Colonic mucosa (tissue), 4 donors: ENCODE data around the gene TRIM32. TPM values are rescaled to one million over a fixed set of nuclear protein-coding genes. Genes with fewer than 3 reads are reported as not detected.

Source experiments
- DNase-seq: peaks from one replicate; pipeline ENCODE4 v3.0.0-alpha.2; 2020
- H3K27ac ChIP-seq: fragments of 200-600 bp; one replicate; pipeline ENCODE4 v1.8.0; 2021
- H3K27me3 ChIP-seq: fragments of 200-600 bp; one replicate; pipeline ENCODE4 v1.8.0; 2021
- H3K36me3 ChIP-seq: fragments of 200-600 bp; one replicate; pipeline ENCODE4 v1.8.0; 2021
- H3K4me1 ChIP-seq: fragments of 200-600 bp; one replicate; pipeline ENCODE4 v1.8.0; 2021; ENCODE audit warnings: mild to moderate bottlenecking
- H3K4me3 ChIP-seq: fragments of 200-600 bp; one replicate; pipeline ENCODE4 v1.8.0; 2021
- H3K9ac ChIP-seq, 2 donors: one replicate each; pipeline ENCODE4 v1.7.0; 2013; ENCODE audit warnings: control low read depth in 2 of 2, low read depth in 2 of 2, low read length in 2 of 2
- H3K9me3 ChIP-seq: fragments of 200-600 bp; one replicate; pipeline ENCODE4 v1.8.0; 2021
- intact Hi-C: fragments of 100-400 bp; cut with DNase I; formaldehyde crosslinking; loops from one replicate; pipeline ENCODE4 v1.14.1; 2022
- total RNA-seq, 2 donors: library from RNA; stranded (reverse); fragmentation: NEBNext Ultra II Directional in 1 of 2; extraction: Animal tissue kit (Norgen Biotek cat#: 25700) in 1 of 2; gene quantifications; one replicate each; pipeline ENCODE4 v1.2.1, GENCODE V29; 2021
- TF ChIP-seq, protein P1 (sequence below): fragments of 200-600 bp; IDR thresholded peaks from one replicate; pipeline ENCODE4 v1.8.0; 2022; ENCODE audit warnings: antibody characterized with exemption, mild to moderate bottlenecking
- donor health status: healthy.
- donor health status: DM: no; HTN: no; CAD: no.
- donor health status: DM: no; HTN: no; CAD: no.

TRIM32 gene
- total RNA-seq, 2 donors from 2014 or later, result 17.1 to 17.2 TPM

DNA sequence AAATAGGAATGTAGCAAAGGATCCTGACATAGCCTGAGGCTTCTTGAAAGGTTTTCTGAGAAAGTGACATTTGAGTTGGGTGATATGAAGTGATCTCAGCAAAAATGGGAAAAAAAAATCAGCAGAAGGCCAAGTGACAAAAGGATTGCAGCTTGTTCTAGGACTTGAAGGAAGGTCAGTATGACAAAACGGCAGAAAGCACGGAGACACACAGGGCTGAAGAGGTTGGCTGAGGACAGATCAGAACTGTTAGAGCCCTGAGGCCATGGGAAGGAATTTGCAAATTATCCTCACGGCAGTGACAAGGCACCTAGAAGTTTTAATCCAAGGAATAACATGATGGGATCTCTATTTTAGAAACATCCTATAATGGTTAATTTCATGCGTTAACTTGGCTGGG, 31.0 kb downstream of the TRIM32 start:
- Histone ChIP-seq H3K9ac (no peak overlapping the region), H3K4me1 (no peaks in the 10 kb centered on the region), H3K36me3 (no peaks in the 10 kb centered on the region), H3K27ac (no peak overlapping the region), H3K9me3 (no peaks in the 10 kb centered on the region), H3K4me3 (no peak overlapping the region), H3K27me3 (no peaks in the 10 kb centered on the region)
- TF ChIP-seq, protein P1, sequence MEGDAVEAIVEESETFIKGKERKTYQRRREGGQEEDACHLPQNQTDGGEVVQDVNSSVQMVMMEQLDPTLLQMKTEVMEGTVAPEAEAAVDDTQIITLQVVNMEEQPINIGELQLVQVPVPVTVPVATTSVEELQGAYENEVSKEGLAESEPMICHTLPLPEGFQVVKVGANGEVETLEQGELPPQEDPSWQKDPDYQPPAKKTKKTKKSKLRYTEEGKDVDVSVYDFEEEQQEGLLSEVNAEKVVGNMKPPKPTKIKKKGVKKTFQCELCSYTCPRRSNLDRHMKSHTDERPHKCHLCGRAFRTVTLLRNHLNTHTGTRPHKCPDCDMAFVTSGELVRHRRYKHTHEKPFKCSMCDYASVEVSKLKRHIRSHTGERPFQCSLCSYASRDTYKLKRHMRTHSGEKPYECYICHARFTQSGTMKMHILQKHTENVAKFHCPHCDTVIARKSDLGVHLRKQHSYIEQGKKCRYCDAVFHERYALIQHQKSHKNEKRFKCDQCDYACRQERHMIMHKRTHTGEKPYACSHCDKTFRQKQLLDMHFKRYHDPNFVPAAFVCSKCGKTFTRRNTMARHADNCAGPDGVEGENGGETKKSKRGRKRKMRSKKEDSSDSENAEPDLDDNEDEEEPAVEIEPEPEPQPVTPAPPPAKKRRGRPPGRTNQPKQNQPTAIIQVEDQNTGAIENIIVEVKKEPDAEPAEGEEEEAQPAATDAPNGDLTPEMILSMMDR, result no peak
- intact Hi-C loops, result loop anchor here (10.0 kb wide), 1 partner anchor 57 kb away; no protein-coding TSS in a partner anchor
- DNase-seq, result no peak

DNA sequence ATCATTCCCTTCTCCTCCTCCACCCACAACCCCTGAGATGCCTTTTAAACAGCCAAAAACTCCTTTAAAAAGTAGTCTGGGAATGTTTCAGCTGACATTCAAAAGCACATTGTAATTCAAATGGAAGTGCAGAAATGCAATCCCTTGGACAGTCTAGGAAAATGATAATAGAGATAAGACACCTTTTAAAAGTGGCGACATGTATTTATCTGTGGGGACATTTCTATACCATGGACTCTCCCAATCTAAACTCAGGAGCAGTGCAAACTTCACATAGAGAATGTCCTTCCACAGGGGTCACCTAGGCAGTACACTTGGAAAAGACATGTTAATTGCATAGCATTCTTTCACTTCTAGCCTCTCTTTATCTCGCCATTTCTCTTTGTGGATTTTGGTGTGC, 33.0 kb downstream of the TRIM32 start:
- H3K4me1 ChIP-seq, result no peaks in the 10 kb centered on the region
- no peak overlapping the region for H3K4me3 ChIP-seq
- intact Hi-C loops, result no loop called here
- no peak overlapping the region for H3K27ac ChIP-seq
- no peaks in the 10 kb centered on the region for H3K36me3 ChIP-seq
- H3K27me3 ChIP-seq, result no peaks in the 10 kb centered on the region
- DNase-seq, result no peak
- no peak overlapping the region for H3K9ac ChIP-seq
- H3K9me3 ChIP-seq, result no peaks in the 10 kb centered on the region
- TF ChIP-seq, protein P1, result no peak

DNA sequence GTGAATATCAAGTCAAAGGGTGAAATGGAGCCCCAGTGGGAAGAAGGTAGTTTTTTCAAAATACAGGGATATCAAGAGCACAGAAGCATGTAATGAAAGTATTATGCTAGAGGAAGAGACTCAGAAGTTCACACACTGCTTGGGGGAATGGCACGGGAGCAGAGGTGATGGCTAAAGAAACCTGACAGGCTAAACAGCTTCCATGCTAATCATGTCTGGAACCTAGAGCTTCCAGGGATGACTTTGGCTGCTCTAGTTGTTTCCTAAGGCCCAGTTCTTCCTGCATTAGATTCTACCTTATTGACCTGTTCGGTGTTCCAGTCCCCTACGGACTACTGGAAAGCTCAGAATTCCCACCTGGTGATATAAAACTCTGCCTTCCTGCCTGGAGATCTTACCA, 34.3 kb downstream of the TRIM32 start:
- TF ChIP-seq, protein P1, result no peak
- Histone ChIP-seq H3K27me3 (no peaks in the 10 kb centered on the region), H3K36me3 (no peaks in the 10 kb centered on the region), H3K27ac (no peak overlapping the region), H3K4me1 (no peaks in the 10 kb centered on the region), H3K4me3 (no peak overlapping the region), H3K9me3 (no peaks in the 10 kb centered on the region), H3K9ac (no peak overlapping the region)
- intact Hi-C loops, result no loop called here
- DNase-seq, result no peak

DNA sequence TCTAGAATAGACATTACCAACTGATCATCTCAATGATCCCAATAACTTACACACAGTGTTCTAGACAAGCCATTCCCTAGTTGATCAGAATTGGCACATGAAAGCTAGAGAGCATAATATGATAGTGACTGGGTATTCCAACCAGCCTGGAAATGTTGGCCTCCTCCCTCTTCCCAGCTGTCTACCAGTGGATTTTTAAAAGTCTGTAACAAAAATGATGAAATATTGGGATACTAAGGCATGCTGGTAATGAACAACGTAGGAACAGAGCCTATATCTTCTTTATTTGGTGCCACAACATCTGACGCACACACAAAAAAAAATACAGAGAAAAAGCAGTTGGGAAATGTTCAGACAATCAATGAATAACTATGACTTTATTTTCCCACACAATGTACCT, 34.8 kb downstream of the TRIM32 start:
- Histone ChIP-seq H3K4me1 (no peaks in the 10 kb centered on the region), H3K9ac (no peak overlapping the region), H3K36me3 (no peaks in the 10 kb centered on the region), H3K4me3 (no peak overlapping the region), H3K27ac (no peak overlapping the region), H3K9me3 (no peaks in the 10 kb centered on the region), H3K27me3 (no peaks in the 10 kb centered on the region)
- intact Hi-C loops, result no loop called here
- no peak for DNase-seq
- TF ChIP-seq, protein P1, result no peak

DNA sequence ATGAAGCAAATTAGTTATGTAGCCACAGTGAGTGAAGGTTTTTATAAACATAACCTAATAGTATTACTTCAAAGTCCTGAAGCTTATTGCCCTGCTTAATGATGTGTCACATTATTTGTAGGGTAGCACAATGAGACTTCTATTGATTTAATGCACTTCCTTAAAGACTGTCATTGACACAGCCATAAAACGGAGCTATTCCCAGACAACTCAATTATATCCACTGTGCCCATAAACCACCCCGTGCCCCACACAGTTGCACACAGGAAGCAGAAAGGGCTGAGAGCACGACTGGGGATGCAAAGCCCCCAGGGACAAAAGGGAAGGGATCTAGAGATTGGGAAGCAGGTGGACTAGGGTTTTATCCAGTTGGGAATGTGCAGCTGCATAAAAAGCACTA, 37.0 kb downstream of the TRIM32 start:
- intact Hi-C loops, result no loop called here

More for the DNA sequence above, 37.0 kb downstream of the TRIM32 start:
- TF ChIP-seq, protein P1, result no peak
- Histone ChIP-seq H3K27me3 (no peaks in the 10 kb centered on the region), H3K9me3 (no peaks in the 10 kb centered on the region), H3K9ac (no peak overlapping the region), H3K4me3 (no peak overlapping the region), H3K36me3 (no peaks in the 10 kb centered on the region), H3K4me1 (no peaks in the 10 kb centered on the region), H3K27ac (no peak overlapping the region)
- no peak for DNase-seq
